Posterior cingulate gyrus (tissue), 11 donors: ENCODE data around the gene SPARCL1.
"Not testable (repeated sequence)": the region's sequence is repeated elsewhere in the genome, so short reads cannot be mapped to it uniquely, and the experiment has no call there.

ENCODE experiments used
- DNase-seq, 10 donors: peaks; one replicate each; pipeline versions ENCODE4 v3.0.0 to v3.0.0-alpha.2; 2020 to 2021; ENCODE audit warnings: mixed read lengths in 3 of 10
- intact Hi-C: fragments of 100-400 bp; cut with DNase I; formaldehyde crosslinking; loops from one replicate; pipeline ENCODE4 v1.15.1; 2023

The SPARCL1 gene

DNA sequence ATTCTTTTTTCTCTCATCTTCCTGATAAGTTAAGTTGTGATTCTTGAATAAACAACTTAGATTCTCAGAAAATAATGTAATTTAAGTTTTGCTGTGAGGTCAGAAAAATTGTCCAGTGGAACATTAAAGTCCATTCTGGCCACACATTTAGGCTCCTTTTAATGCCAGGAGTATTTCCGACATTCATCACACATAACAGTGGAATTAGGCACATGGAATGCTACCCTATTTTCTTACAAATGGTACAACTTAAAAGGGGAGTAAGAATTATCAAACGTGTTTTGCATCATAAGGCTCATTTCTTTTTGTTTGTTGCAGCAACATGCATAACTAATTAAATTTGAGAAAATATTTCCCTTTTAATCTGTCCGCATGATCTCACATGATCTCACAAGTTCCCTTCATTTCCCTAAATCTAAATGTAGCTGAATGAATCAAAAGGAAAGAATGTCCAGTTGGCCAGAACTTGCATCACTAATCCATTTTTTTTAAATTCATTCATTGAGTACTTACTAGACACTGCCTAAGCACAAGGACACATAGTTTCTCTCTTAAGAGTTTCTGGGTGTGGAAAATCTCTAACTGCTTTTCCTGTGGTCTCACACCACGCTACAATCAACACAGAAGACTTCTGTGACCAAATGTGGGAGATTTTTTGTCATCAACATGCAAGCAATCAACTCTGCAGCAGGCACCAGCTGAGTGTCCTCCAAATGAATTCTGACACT, 22.0 kb downstream of the SPARCL1 start:
- DNase-seq: no peak
- intact Hi-C loops: no loop called here

DNA sequence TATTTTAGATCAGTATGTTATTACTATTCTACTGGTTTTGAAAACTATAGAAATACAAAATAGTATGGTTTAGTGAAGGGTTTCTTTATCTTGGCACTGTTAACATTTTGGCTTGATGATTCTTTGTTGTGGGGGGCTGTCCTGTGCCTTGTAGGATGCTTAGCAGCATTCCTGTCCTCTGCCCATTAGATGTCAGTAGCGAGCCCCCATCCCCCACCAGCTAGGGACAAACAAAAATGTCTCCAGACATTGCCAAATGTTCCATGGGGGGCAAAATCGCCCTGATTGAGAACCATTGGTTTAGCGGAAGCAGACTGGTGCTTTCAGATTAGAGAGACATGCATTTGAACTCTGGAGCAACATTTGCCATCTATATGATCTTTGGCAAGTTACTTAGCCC, 23.3 kb downstream of the SPARCL1 start:
- DNase-seq: no peak
- intact Hi-C loops: no loop called here

DNA sequence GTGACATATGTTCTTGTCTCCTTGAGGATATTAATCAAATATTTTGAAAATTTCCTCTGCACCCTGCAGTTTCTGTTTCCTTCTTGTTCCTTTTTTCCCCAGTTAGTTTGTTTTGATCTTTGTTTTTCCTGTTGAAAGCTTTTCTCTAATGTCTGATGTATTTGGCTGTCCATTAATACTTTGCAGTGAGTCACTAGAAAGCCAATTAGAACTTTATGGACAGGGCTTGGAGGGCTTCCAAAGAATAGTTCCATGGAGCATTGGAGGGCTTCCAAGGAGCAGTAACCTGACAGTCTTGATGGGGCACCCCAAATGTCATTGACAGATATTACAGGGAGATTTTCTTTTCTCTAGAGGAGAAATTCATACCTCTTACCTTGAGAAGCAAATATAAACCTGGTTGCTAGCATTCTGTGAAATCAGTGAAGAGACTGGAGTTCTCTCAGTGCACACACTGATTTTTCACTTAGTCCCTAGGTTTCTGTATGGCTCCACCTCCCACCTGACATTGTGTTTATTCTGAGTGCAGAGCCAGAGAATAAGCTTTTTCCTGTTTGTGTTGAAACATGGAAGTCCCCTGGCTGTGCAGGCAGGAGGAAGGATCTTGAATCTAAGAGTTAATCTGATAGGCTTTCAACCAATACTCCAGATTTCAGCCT, 26.5 kb downstream of the SPARCL1 start:
- no peak for DNase-seq
- intact Hi-C loops: no loop called here

DNA sequence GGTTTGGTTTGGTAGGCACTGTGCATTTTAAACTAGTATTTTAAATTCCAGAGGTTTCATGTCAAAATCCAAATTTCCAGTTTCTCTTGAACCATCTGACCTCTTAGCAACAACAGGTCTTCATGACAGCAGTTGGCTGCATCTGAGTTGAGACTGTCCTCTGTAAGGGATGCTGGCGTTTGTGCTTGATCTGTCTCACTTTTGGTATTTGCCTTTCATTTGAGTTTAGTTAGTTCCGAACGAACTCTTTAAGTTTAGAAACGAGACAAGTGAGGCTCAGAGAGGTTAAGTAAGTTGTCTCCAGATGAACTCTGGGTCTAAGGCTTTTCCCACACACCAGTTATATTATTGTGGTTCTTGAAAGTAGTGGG, 29.1 kb downstream of the SPARCL1 start:
- no peak for DNase-seq
- intact Hi-C loops: no loop called here

DNA sequence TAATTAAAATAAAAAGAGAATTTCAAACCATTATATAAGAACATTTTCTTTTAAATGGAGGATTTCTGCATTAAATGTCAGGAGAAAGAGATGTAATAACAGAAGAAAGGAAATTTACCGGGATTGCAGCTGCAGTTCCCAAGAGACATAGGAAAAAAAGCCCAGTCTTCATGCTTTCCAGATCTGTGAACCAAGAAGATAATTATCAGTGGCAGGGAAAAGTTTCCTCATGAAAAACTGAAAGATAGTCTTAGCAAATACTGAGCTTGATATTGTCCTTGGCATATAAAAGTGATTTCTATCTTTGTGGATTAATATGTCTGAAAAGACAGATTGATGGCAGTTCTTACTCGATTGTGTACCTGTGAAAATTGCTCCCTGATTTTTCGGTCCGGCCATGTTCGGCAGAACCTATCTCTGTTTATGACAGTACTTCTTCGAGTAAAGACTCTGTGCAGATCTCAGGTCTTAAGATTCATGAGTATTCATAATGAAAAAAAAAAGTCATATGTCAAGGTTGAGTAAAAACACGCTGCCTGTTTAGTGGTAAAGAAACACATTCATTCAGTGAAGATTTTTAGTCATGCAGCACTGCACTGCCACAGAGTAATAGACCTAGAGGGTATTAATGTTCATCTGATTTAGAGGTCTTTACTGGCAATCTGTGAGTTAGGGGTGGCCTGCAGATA, 29.6 kb downstream of the SPARCL1 start:
- intact Hi-C loops: no loop called here
- no peak for DNase-seq

DNA sequence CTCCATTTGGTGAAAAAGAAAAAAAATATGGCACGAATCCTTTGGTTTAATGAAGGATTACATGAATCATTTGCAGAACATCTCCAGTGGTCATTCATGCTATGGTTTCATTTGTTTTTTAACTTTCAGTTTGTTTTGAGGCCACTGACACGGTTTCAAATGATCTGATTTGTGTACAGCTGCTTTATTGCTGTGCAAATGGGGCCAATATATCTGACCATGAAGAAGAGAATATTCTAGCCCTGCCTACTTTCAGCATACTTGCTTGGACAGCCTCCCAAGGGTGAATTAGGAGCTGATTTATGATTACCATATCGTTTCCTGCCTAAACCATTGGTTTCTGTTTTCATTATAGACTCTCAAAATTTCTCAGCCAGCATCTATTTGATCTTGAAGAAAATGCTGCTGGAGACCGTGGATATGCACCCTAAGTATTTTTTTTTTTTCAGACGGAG, 30.7 kb downstream of the SPARCL1 start:
- DNase-seq: no peak
- intact Hi-C loops: no loop called here

DNA sequence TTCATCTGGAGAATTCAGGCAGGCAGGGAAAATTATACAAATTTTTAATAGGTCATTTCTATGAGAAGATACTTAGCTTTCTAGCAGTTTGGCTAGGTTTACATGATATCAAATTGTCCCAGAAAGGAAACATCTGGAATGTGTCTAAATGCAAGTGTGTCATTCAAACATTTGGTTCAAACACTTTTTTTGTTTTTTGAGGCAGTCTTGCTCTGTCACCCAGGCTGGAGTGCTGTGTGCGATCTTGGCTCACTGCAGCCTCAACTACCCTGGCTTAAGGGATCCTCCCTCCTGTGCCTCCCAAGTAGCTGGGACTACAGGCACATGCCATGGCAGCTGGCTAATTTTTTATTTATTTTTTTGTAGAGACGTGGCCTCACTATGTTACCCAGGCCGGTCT, 31.6 kb downstream of the SPARCL1 start:
- intact Hi-C loops: no loop called here

DNA sequence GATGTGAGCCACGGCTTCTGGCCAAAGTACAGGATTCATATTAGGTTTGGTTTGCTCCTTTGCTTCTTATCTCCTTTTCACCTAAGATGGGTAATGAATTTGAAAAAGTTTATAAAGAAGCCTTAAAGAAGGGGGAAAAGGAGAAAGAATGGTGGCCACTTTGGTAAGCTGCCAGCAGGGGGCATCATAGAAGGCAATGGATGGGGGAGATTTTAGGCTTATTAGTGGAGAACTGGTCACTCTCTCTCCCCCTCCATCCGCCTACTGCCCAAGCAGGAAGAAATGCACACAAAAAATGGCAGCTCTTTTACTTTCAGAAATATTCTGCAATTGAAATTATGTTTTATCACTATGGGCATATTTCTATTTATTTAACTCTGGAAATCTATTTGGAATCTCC, 32.0 kb downstream of the SPARCL1 start:
- intact Hi-C loops: no loop called here
- no peak for DNase-seq

More for the DNA sequence above, 31.6 kb downstream of the SPARCL1 start:
- DNase-seq: no peak

DNA sequence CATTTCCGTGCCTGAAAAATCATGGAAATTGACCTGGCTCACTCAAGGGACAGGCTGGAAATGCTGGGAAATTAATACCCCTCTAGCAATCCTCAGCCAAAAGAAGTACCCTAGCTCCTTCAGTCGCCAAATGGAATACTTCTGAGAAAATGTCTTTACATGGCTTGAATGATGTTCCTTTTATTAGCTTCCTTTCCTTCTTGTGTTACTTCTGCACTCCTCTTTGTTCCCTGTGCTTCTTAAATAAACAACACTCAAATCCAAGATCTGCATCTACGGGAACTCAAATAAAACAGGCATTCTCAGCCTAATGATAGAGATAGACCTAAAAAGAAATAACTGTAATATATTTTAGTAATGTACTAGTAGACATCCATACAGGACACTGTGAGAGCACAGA, 36.1 kb downstream of the SPARCL1 start:
- DNase-seq: no peak
- intact Hi-C loops: no loop called here

DNA sequence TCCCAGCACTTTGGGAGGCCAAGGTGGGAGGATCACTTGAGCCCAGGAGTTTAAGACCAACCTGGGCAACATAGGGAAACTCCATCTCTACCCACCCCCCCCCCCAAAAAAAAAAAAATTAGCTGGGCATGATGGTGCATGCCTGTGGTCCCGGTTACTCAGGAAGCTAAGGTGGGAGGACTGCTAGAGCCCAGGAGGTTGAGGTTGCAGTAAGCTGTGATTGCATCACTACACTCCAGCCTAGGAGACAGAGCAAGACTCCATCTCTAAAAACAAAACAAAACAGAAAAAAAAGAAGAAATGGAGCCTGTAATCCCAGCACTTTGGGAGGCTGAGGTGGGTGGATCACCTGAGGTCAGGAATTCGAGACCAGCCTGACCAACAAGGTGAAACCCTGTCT, 37.3 kb downstream of the SPARCL1 start:
- DNase-seq, intact Hi-C loops: not testable (repeated sequence)

DNA sequence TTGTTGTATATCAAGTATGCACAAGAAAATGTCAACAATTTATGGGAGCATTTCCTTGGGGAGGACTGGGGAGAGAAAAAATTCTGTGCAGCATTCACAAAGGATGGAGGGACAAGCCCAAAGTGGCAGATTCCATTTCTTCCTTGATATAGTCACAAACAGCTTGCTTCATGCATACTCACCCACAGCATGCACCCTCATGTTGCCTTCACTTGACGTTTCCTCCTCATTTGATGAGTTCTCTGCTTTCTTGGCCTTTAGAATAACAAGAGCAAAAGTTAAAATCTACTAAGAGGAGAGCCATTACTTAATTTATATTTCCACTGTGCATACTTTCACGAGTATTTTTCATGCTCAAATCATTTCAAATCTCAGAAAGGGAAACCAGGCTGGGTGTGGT, 37.7 kb downstream of the SPARCL1 start:
- DNase-seq: no peak
- intact Hi-C loops: no loop called here

DNA sequence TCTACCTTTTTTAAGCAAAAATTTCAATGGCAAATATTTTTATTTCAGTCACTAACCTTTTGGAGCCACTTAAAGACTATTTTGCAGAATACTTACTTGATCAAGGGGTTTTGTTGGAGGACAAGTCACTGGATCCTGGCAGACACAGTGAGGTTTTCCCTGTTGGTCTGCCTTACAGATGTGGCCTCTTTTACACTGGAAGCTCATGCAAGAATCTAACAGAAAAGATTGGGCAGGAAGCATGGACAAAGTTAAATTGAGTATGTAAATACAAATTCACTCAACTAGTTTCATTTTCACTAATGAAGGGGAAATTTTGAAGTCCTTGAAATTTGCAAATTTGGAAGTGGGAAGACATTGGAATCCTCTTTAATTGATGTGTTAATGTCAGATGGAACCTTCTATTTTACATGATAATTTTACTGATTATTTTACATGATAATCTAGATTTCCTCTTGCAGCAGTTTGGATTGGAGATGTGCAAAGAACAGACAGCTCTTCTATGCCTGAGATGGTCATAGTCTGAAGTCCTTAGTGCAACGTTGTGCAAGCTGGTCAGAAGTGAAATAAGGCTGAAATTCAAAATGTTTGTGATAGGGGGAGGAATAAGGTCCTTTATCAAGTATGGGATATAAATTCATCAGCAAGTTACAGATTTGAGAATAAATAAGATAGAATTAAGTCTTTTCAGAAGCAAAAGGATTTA, 38.4 kb downstream of the SPARCL1 start:
- DNase-seq: no peak
- intact Hi-C loops: no loop called here

DNA sequence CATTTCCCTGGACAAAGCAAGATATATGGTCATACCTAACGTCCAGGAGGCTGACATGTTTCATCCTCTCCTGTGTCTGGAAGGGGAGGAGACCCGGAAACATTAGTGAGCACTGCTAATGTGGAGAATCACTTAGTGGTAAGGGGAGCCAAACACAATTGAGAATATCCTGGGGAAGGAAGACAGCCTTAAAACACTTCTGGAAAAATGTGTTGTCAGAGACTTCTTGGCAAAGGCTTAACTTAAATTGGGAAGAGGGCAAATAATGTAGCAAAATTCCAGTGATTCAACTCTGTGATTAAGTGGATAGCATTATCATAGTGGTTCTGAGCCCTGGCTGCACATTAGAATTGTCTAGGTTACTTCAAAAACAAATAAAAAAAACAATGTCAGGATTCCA, 39.5 kb downstream of the SPARCL1 start:
- intact Hi-C loops: no loop called here
- DNase-seq: no peak

DNA sequence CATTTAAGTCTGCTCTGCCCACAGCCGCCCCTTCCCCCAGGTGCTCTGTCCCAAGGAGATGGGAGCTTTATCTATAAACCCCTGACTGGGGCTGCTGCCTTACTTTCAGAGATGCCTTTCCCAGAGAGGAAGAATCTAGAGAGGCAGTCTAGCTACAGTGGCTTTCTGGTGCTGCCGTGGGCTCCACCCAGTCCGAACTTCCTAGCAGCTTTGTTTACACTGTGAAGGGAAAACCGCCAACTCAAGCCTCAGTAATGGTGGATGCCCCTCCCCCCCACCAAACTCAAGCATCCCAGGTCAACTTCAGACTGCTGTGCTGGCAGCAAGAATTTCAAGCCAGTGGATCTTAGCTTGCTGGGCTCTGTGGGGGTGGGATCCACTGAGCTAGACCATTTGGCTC, 40.5 kb downstream of the SPARCL1 start:
- intact Hi-C loops: not testable (repeated sequence)

DNA sequence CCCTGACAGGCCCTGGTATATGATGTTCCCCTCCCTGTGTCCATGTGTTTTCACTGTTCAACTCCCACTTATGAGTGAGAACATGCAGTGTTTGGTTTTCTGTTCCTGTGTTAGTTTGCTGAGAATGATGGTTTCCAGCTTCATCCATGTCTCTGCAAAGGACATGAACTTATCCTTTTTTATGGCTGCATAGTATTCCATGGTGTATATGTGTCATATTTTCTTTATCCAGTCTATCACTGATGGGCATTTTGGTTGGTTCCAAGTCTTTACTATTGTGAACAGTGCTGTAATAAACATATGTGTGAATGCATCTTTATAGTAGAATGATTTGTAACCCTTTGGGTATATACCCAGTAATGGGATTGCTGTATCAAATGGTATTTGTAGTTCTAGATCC, 45.9 kb downstream of the SPARCL1 start:
- intact Hi-C loops, DNase-seq: not testable (repeated sequence)

More for the DNA sequence above, 40.5 kb downstream of the SPARCL1 start:
- not testable (repeated sequence) for DNase-seq

DNA sequence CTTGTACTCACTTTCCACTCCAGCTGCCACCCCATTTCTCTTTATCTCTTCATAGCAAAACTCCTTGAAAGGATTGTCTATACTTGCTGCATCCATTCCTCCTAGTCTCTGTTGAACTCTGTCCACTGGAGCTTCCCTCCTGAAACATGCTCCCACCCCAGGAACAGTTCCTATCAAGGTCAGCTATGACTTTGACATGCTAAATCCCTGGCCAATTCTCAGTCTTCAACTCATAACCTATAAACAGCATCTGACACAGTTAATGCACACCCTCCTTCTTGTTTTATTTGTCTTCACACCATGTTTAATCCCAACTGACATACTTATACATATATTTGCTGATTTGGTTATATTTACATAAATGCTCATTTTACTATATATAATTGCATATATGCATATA, 47.8 kb downstream of the SPARCL1 start:
- intact Hi-C loops: no loop called here
- DNase-seq: no peak

DNA sequence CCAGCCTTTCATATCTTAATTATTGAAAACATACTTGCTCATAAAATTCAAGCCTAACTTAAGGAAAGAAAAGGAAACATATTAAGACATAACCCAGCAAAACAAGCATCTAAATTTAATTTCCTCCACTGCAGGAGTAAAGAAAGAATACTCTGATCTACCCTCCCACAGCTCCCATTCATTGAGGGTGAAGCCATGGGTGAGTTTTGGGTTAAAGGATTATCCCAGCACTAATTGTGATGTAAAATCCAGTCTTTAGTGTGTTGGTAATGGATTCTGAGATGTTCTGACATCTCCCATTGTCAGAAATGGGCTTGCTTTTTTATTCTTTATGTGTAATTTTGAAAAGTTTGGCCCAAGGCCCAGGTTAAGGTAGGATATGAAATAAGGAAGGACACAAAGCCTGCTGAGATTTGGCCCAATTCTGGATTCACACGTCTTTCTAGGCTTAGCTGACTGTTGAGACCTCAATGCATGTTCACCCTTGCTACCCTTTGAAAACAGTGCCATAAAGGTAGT, 50.4 kb downstream of the SPARCL1 start:
- no peak for DNase-seq
- intact Hi-C loops: no loop called here

DNA sequence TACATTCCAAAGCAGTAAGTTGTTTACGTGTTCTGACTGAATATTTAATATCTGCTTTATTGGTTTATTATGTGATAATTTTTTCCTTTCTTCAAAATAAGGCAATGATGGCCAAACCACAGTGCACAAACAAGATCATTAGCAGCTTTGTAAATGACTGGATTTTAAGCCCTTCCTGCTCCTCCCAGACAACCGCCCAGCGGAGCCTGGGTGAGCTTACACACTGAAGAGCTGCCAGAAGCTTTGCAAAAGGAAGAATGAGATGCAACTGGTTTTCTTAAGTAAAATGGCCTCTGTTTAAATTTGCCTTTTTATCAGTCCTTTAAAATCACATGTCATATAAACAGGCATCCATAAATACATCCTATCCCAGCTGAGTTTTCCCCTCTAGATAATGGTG, 52.2 kb downstream of the SPARCL1 start:
- intact Hi-C loops: no loop called here
- no peak for DNase-seq

DNA sequence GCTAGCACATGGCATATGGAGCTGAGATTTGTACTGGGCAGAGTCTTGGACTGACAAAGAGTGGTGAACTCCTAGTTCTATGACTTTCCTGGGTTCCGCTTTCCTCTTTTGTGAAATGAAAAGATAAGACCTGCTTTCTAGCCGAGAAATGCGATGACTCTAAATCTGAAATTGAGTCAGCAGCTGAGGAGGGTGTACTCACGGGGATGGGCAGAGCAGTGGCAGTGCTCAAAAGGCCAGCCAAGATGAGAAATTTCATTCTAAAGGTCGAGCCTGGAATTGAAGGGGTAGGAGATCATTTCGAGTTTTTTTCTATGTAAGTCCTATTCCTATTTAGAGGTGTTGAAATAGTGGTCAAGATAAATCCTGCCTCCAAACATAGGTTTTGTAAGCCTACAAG, 59.8 kb downstream of the SPARCL1 start:
- DNase-seq: no peak
- intact Hi-C loops: loop anchor here (10.0 kb wide), 1 partner anchor 315 kb away; no protein-coding TSS in a partner anchor

DNA sequence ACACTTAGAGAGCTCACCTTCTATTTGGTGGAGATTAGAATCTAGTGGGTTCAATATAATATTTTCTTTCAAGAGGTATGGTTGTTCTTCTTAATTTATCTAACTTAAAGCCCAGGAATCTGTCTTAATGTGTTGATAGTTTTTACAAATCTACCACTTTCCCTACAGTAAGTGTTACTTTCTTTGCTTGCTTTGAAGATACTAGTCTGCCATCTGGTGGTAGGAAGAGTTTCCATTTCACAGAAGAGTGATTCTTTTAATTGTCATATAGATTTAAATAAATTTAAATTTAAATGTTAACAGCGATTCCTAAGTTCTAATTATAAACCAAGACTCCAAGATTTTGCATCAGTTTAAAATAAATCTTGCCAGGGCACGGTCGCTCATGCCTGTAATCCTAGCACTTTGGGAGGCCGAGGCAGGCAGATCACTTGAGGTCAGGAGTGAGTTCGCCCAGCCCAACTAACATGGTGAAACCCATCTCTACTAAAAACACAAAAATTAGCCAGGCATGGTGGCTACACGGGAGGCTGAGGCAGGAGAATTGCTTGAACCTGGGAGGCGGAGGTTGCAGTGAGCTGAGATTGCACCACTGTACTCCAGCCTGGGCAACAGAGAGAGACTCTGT, 63.3 kb downstream of the SPARCL1 start:
- no peak for DNase-seq
- intact Hi-C loops: loop anchor here (1.0 to 10.0 kb wide), 2 partner anchors 91 to 311 kb away; no protein-coding TSS in a partner anchor
